Measurements from ENCODE around the gene FCHO1.

FCHO1 gene

GRCh38 chr19:17751103-17751911 is at the start of gene FCHO1:
TSS of gene FCHO1 (plus strand) at chr19:17751477. CDS start at chr19:17755165, 3,688 bp downstream.
- peak; percentile 50 to 84 (median 64) for DNase-seq (ENCODE audit: low read depth in 4 of 4, low spot score in 1 of 4)

- DNase-seq (ENCODE audit: low read depth in 4 of 4, low spot score in 1 of 4) = peak; percentile 46 to 72 (median 58)
Measured at GRCh38 chr19:17703824-17704463, 47.3 kb upstream of the FCHO1 start.

- DNase-seq (ENCODE audit: low read depth in 4 of 4, low spot score in 1 of 4) = no peak
Measured at GRCh38 chr19:17706750-17707181, 44.5 kb upstream of the FCHO1 start.

- no peak for DNase-seq (ENCODE audit: low read depth in 4 of 4, low spot score in 1 of 4)
Measured at GRCh38 chr19:17711851-17712250, 39.4 kb upstream of the FCHO1 start.

GRCh38 chr19:17716309-17716929 is 34.9 kb upstream of the FCHO1 start:
- DNase-seq (ENCODE audit: low read depth in 4 of 4, low spot score in 1 of 4) = no peak

GRCh38 chr19:17718550-17718946 is 32.7 kb upstream of the FCHO1 start:
- no peak for DNase-seq (ENCODE audit: low read depth in 4 of 4, low spot score in 1 of 4)

GRCh38 chr19:17718947-17719711 is 32.1 kb upstream of the FCHO1 start, which contains the start of gene MAP1S:
TSS of gene MAP1S (plus strand) at chr19:17719480. CDS start at chr19:17719503, 23 bp downstream.
- DNase-seq (ENCODE audit: low read depth in 4 of 4, low spot score in 1 of 4) = peak; percentile 42 to 58 (median 50)

GRCh38 chr19:17719730-17720400 is 31.4 kb upstream of the FCHO1 start:
- DNase-seq (ENCODE audit: low read depth in 4 of 4, low spot score in 1 of 4) = no peak

GRCh38 chr19:17720440-17720839 is 30.8 kb upstream of the FCHO1 start:
- no peak for DNase-seq (ENCODE audit: low read depth in 4 of 4, low spot score in 1 of 4)

GRCh38 chr19:17721111-17721628 is 30.1 kb upstream of the FCHO1 start:
- no peak for DNase-seq (ENCODE audit: low read depth in 4 of 4, low spot score in 1 of 4)

- DNase-seq (ENCODE audit: low read depth in 4 of 4, low spot score in 1 of 4) = no peak
Measured at GRCh38 chr19:17721821-17722220, 29.5 kb upstream of the FCHO1 start.

GRCh38 chr19:17722655-17723240 is 28.5 kb upstream of the FCHO1 start:
- DNase-seq (ENCODE audit: low read depth in 4 of 4, low spot score in 1 of 4) = no peak

GRCh38 chr19:17724655-17725054 is 26.6 kb upstream of the FCHO1 start:
- no peak for DNase-seq (ENCODE audit: low read depth in 4 of 4, low spot score in 1 of 4)

- DNase-seq (ENCODE audit: low read depth in 4 of 4, low spot score in 1 of 4) = no peak
Measured at GRCh38 chr19:17725422-17726078, 25.7 kb upstream of the FCHO1 start.

GRCh38 chr19:17726136-17726741 is 25.0 kb upstream of the FCHO1 start:
- no peak for DNase-seq (ENCODE audit: low read depth in 4 of 4, low spot score in 1 of 4)

- DNase-seq (ENCODE audit: low read depth in 4 of 4, low spot score in 1 of 4) = no peak
Measured at GRCh38 chr19:17726964-17727773, 24.1 kb upstream of the FCHO1 start.

GRCh38 chr19:17727843-17728242 is 23.4 kb upstream of the FCHO1 start:
- no peak for DNase-seq (ENCODE audit: low read depth in 4 of 4, low spot score in 1 of 4)

GRCh38 chr19:17733127-17733526 is 18.1 kb upstream of the FCHO1 start:
- no peak for DNase-seq (ENCODE audit: low read depth in 4 of 4, low spot score in 1 of 4)
